Measurements from ENCODE around the gene PIK3R6. TPM values are rescaled to one million over a fixed set of nuclear protein-coding genes. Genes with fewer than 3 reads are reported as not detected.

PIK3R6 gene
- total RNA-seq, 1 experiment from 2014 or later: not detected

GRCh38 chr17:8871081-8871581 lies 3.7 kb upstream of the PIK3R6 start:
- no peak for DNase-seq
- Histone ChIP-seq H3K27ac (no peak overlapping the region), H3K27me3 (no peaks in the 10 kb centered on the region), H3K4me3 (no peak overlapping the region), H3K4me1 (no peaks in the 10 kb centered on the region), H3K9me3 (replicated peaks) (no peaks in the 10 kb centered on the region), H3K36me3 (no peaks in the 10 kb centered on the region)

- H3K4me3 ChIP-seq: no peak overlapping the region
- no peak overlapping the region for H3K27ac ChIP-seq
- H3K27me3 ChIP-seq: no peaks in the 10 kb centered on the region
- no peaks in the 10 kb centered on the region for H3K4me1 ChIP-seq
- H3K36me3 ChIP-seq: no peaks in the 10 kb centered on the region
- no peaks in the 10 kb centered on the region for H3K9me3 ChIP-seq (replicated peaks)
- no peak for DNase-seq
Observed at GRCh38 chr17:8870406-8871040, 3.0 kb upstream of the PIK3R6 start.

DNA sequence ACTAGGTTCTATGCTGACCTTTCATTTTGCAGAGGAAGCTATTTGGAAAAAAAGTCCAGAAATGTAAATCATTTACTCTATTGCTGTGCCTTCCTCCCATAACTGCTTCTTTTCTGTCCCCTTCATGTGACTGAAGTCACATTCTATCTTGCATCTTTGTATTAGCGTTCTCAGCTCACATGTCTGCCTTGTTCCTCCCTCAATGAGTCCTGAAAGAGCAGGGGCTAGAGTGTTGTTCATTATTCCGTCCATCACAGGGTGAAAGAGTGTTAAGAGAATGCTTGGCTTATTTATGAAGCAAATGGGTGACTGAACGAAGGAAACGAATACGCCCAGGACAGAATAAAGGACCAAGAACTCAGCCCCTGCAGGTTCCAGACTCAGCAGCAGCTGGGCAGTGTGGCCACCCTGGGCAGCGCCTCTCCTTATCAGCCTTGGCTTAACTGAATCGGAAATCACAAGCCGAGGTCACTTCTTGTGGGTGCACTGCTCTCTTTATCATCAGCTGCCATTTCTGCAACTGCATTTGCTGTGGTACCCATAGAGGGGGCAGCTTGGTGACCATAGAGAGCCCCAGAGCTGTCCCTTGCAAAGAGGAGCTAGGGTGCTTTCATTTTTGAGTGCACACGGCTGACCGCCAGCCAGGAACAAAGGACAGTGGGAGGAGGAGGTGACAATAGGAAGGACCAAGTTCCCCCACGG lies 1.8 kb upstream of the PIK3R6 start:
- H3K9me3 ChIP-seq (replicated peaks): no peaks in the 10 kb centered on the region
- DNase-seq: no peak
- no peak overlapping the region for H3K4me3 ChIP-seq
- H3K4me1 ChIP-seq: no peaks in the 10 kb centered on the region
- no peaks in the 10 kb centered on the region for H3K36me3 ChIP-seq
- H3K27ac ChIP-seq: no peak overlapping the region
- H3K27me3 ChIP-seq: no peaks in the 10 kb centered on the region

DNA sequence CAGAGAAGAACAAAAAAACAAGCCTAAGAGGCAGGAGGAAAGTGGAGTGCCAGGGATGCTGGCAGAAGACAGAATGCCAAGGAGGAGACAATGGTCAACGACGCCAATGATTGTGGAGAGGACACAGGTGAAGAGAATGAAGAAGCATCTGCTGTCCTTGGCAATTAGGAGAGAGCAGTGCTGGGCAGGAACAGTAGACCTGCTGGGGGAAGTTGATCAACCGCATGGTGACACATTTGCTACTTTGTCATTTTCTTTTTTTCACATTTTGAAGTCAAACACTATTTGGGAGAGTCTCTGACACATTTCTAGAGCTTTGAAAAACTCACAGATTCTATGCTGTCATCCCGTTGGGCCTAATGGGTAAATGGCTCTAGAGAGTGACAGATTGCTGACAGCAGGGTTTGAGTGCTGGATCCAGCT lies 1.1 kb upstream of the PIK3R6 start:
- no peaks in the 10 kb centered on the region for H3K36me3 ChIP-seq
- H3K9me3 ChIP-seq (replicated peaks): no peaks in the 10 kb centered on the region
- DNase-seq: no peak

GRCh38 chr17:8868092-8868491 lies 618 bp upstream of the PIK3R6 start:
- no peaks in the 10 kb centered on the region for H3K4me1 ChIP-seq
- no peak overlapping the region for H3K27ac ChIP-seq
- DNase-seq: no peak
- no peaks in the 10 kb centered on the region for H3K36me3 ChIP-seq
- no peaks in the 10 kb centered on the region for H3K27me3 ChIP-seq
- H3K4me3 ChIP-seq: no peak overlapping the region
- no peaks in the 10 kb centered on the region for H3K9me3 ChIP-seq (replicated peaks)

More for the DNA sequence above, 1.1 kb upstream of the PIK3R6 start:
- Histone ChIP-seq H3K27me3 (no peaks in the 10 kb centered on the region), H3K4me1 (no peaks in the 10 kb centered on the region), H3K27ac (no peak overlapping the region), H3K4me3 (no peak overlapping the region)

DNA sequence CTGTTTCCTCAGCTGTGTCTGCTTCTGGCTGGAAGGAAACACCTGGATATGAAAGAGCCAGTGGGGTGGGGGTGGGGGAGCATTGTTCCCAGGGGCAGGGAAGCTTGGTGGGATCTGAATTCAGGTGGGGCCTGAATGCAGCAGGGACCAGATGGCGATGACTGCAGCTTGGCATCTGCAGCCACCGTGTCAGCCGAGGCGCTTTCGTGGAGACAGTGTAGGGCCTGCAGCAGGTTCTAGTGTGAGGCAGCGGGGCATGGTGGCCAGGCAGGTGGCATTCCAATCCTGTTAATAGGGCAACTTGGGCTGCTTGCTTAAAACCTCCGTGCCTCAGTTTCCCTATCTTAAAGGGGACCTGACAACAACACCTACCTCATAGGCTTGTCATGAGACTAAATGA lies 1.7 kb downstream of the PIK3R6 start:
- Histone ChIP-seq H3K9me3 (replicated peaks) (no peaks in the 10 kb centered on the region), H3K27ac (no peak overlapping the region), H3K4me1 (no peaks in the 10 kb centered on the region), H3K4me3 (no peak overlapping the region), H3K27me3 (no peaks in the 10 kb centered on the region), H3K36me3 (no peaks in the 10 kb centered on the region)
- DNase-seq: no peak

GRCh38 chr17:8865385-8865784 lies 2.1 kb downstream of the PIK3R6 start:
- H3K36me3 ChIP-seq: no peaks in the 10 kb centered on the region
- H3K4me3 ChIP-seq: no peak overlapping the region
- no peaks in the 10 kb centered on the region for H3K4me1 ChIP-seq
- no peak overlapping the region for H3K27ac ChIP-seq
- no peaks in the 10 kb centered on the region for H3K9me3 ChIP-seq (replicated peaks)
- no peak for DNase-seq
- H3K27me3 ChIP-seq: no peaks in the 10 kb centered on the region

GRCh38 chr17:8862213-8863056 lies 5.0 kb downstream of the PIK3R6 start:
- no peak for DNase-seq
- Histone ChIP-seq H3K4me1 (no peaks in the 10 kb centered on the region), H3K36me3 (no peaks in the 10 kb centered on the region), H3K27me3 (no peaks in the 10 kb centered on the region), H3K27ac (no peak overlapping the region), H3K4me3 (no peak overlapping the region), H3K9me3 (replicated peaks) (no peaks in the 10 kb centered on the region)

- Histone ChIP-seq H3K27me3 (no peaks in the 10 kb centered on the region), H3K36me3 (no peaks in the 10 kb centered on the region), H3K9me3 (replicated peaks) (no peaks in the 10 kb centered on the region), H3K4me3 (no peak overlapping the region), H3K27ac (no peak overlapping the region), H3K4me1 (no peaks in the 10 kb centered on the region)
- no peak for DNase-seq
Observed at GRCh38 chr17:8861495-8862181, 5.8 kb downstream of the PIK3R6 start.

DNA sequence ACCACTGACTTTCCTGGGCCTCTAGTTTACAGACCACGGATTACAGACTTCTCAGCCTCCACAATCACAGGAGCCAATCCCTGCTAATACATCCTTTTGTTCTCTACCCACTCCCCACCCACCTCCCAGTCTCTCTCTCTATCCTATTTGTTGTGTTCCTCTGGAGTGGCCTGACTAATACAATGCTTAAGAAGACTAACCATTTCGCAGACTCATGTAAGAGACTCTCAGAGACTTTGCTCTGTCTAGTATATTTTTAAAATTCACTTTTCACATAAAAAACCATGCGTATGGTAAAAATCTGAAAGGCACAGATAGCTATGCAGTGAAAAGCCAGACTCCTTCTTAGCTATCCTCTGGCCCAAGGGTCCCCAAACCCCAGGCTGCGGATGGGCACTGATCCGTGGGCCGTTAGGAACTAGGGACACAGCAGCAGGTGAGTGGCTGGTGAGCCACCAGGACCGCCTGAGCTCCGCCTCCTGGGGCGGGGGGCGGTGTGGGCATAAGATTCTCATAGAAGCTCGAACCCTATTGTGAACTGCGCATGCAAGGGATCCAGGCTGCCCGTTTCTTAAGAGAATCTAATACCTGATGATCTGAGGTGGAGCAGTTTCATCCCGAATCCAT lies 7.6 kb downstream of the PIK3R6 start:
- H3K4me3 ChIP-seq: no peak overlapping the region
- no peaks in the 10 kb centered on the region for H3K27me3 ChIP-seq
- no peaks in the 10 kb centered on the region for H3K9me3 ChIP-seq (replicated peaks)
- no peak for DNase-seq
- H3K36me3 ChIP-seq: no peaks in the 10 kb centered on the region
- no peak overlapping the region for H3K27ac ChIP-seq
- H3K4me1 ChIP-seq: no peaks in the 10 kb centered on the region

DNA sequence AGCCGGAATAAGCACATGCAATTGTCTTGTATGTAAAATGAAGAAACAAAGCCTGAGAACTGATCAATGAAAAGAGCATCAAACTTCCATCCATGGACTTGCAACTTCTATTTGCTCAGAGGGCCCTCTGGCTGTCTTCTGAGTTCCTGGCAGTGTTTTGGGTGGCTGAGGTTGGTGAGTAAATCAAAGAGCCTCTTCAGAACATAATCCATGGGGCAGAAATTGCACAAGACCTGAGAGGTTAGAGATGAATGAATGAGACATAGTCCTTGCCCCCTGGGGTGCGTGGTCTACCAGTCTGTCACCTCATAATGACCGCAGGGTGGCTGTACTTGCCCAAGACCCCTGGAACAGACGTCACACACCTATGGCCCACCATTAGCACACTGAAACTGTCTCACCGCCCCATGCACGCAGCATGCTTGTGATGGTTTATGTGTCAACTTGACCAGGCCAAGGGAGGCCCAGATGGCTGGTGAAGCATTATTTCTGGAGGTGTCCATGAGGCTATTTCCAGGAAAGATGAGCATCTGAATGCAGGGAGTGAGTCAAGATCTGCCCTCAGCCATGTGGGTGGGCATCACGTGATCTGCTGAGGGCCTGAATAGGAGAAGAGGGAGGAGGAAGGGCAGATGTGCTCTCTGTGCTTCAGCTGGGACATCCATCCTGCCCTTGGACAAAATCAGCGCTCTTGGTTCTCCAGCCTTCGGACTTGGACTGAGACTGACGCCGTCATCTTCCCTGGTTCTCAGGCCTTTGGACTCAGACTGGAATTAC lies 8.3 kb downstream of the PIK3R6 start:
- Histone ChIP-seq H3K36me3 (no peaks in the 10 kb centered on the region), H3K27ac (no peak overlapping the region), H3K27me3 (no peaks in the 10 kb centered on the region), H3K4me3 (no peak overlapping the region), H3K4me1 (no peaks in the 10 kb centered on the region), H3K9me3 (replicated peaks) (no peaks in the 10 kb centered on the region)
- DNase-seq: peak in 1 of 2 experiments; percentile 6

GRCh38 chr17:8857919-8858318 lies 9.6 kb downstream of the PIK3R6 start:
- Histone ChIP-seq H3K36me3 (no peaks in the 10 kb centered on the region), H3K9me3 (replicated peaks) (no peaks in the 10 kb centered on the region), H3K4me3 (no peak overlapping the region), H3K27ac (no peak overlapping the region), H3K4me1 (no peaks in the 10 kb centered on the region), H3K27me3 (no peaks in the 10 kb centered on the region)
- no peak for DNase-seq

DNA sequence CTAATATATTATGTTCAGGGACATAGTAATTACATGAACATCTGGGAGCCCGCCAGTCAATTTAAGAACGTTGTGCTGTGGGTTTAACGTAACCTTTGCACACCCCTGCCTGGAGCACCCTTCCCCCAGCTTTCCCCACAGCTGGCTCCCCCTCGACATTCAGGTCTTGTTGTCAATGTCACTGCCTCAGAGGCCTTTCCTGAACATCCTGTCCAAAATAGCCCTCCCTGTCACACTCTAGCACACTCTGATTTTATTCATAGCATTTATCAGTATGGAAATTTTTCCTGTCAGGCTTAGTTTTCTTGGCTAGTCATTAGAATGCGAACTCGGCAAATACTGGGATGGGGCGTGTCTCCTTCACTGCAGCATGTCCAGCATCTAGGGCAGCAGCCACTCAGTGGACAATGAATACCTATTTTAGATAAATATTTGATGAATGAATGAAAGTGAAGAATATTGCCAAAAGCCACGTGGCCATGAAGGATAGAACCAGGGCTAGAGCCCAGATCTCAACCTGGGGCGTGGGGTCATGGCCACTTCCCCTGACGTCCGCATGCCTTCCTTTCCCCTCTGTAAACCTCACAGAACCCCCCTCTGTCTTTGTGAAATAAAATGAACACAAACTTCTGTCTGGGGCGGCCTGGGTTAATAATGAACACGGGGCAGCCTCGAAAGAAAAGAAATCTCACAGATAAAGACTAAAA lies 10.5 kb downstream of the PIK3R6 start:
- Histone ChIP-seq H3K36me3 (no peaks in the 10 kb centered on the region), H3K27ac (no peak overlapping the region), H3K4me3 (no peak overlapping the region), H3K27me3 (no peaks in the 10 kb centered on the region), H3K4me1 (no peaks in the 10 kb centered on the region), H3K9me3 (replicated peaks) (no peaks in the 10 kb centered on the region)
- DNase-seq: no peak
